Prostate gland (tissue), 2 donors: ENCODE results near the gene TNFRSF9.

Experiments
- CTCF ChIP-seq, 4 experiments: fragments of 200-600 bp in 2 of 4; fragments of 450-650 bp in 2 of 4; sonication (generic) in 2 of 4; IDR thresholded peaks; 1 replicate in 3 of 4; 2 replicates in 1 of 4; pipeline ENCODE4 v1.5.1; 2016 to 2019; ENCODE audit warnings: antibody characterized with exemption in 4 of 4, mild to moderate bottlenecking in 2 of 4, moderate library complexity in 2 of 4
- POLR2A ChIP-seq: fragments of 450-650 bp; IDR thresholded peaks from one replicate; pipeline ENCODE4 v1.6.1; 2016; ENCODE audit warnings: antibody characterized with exemption, mild to moderate bottlenecking

GRCh38 chr1:7940034-7940433 lies 605 bp downstream of the TNFRSF9 start:
- TF ChIP-seq CTCF (IDR thresholded peaks at IDR 0.05), result no peak
- TF ChIP-seq POLR2A, result no peak
